WTC11 (cell line): ENCODE results near the gene ERCC4. TPM values are rescaled to one million over a fixed set of nuclear protein-coding genes. Genes with fewer than 3 reads are reported as not detected.

Experiments
- ATAC-seq: fragments of 200-7000 bp; cut with Tn5 transposase; 2 replicates; pipeline ENCODE4 v1.10.0; 2021; ENCODE audit warnings: mild to moderate bottlenecking, moderate library complexity
- CTCF ChIA-PET: fragments of 300-600 bp; sonication (Branson Sonifier 250); formaldehyde crosslinking; loops from one replicate; lab custom pipeline; 2021; ENCODE audit warnings: antibody characterized with exemption; lab: Charles Lee
- POLR2A ChIA-PET: fragments of 350-600 bp; sonication (Branson Sonifier 250); formaldehyde crosslinking; loops from one replicate; lab custom pipeline; 2021; ENCODE audit warnings: antibody characterized with exemption; lab: Charles Lee
- DNase-seq: peaks from one replicate; pipeline ENCODE4 v3.0.0; 2021; ENCODE audit warnings: low spot score
- H3K27ac Mint-ChIP-seq: 2 replicates; pipeline ENCODE4 v1.8.0; 2021; ENCODE audit warnings: mixed read lengths
- H3K27me3 Mint-ChIP-seq: 2 replicates; pipeline ENCODE4 v1.8.0; 2021; ENCODE audit warnings: low read depth, mild to moderate bottlenecking, moderate library complexity, mixed read lengths
- H3K36me3 Mint-ChIP-seq: 2 replicates; pipeline ENCODE4 v1.8.0; 2021; ENCODE audit warnings: mixed read lengths
- H3K4me1 Mint-ChIP-seq: 2 replicates; pipeline ENCODE4 v1.8.0; 2022; ENCODE audit warnings: mixed read lengths
- H3K4me3 Mint-ChIP-seq: 2 replicates; pipeline ENCODE4 v1.8.0; 2021; ENCODE audit warnings: mild to moderate bottlenecking, moderate library complexity, mixed read lengths
- H3K9me3 Mint-ChIP-seq: 2 replicates; pipeline ENCODE4 v1.8.0; 2021; ENCODE audit warnings: mixed read lengths
- ATF6 ChIP-seq: sonication (generic); formaldehyde crosslinking; IDR thresholded peaks from 2 replicates; pipeline ENCODE4 v1.8.1; 2023; ENCODE audit warnings: mild to moderate bottlenecking, missing genetic modification reagents
- CTCF ChIP-seq: fragments of 200-600 bp; IDR thresholded peaks from 2 replicates; pipeline ENCODE4 v1.8.0; 2022; ENCODE audit warnings: antibody characterized with exemption
- FOXJ3 ChIP-seq: sonication (generic); formaldehyde crosslinking; IDR thresholded peaks from 2 replicates; pipeline ENCODE4 v1.9.0; 2021; ENCODE audit warnings: missing genetic modification reagents, mild to moderate bottlenecking, borderline replicate concordance
- GRHL2 ChIP-seq: fragments of 250-450 bp; sonication (Bioruptor Pico); IDR thresholded peaks from 2 replicates; pipeline ENCODE4 v1.8.0; 2022; ENCODE audit warnings: mild to moderate bottlenecking, moderate library complexity; ENCODE audit not compliant: insufficient replicate concordance, severe bottlenecking
- MYBL2 ChIP-seq: sonication (generic); formaldehyde crosslinking; IDR thresholded peaks from 2 replicates; pipeline ENCODE4 v1.8.1; 2023; ENCODE audit warnings: mild to moderate bottlenecking, moderate library complexity, missing genetic modification reagents
- NFYB ChIP-seq: sonication (generic); formaldehyde crosslinking; conservative IDR thresholded peaks from 2 replicates; pipeline ENCODE4 v1.8.0; 2022; ENCODE audit warnings: low read depth, missing genetic modification reagents
- NR3C1 ChIP-seq: sonication (generic); formaldehyde crosslinking; conservative IDR thresholded peaks from 2 replicates; pipeline ENCODE4 v1.8.1; 2023; ENCODE audit warnings: low read depth, mild to moderate bottlenecking, missing genetic modification reagents
- PRRX2 ChIP-seq: fragments of 250-450 bp; sonication (Bioruptor Pico); IDR thresholded peaks from 2 replicates; pipeline ENCODE4 v1.8.0; 2021; ENCODE audit warnings: mild to moderate bottlenecking
- SMAD4 ChIP-seq: sonication (generic); formaldehyde crosslinking; IDR thresholded peaks from 2 replicates; pipeline ENCODE4 v1.8.0; 2022; ENCODE audit warnings: mild to moderate bottlenecking, missing genetic modification reagents
- STAT6 ChIP-seq: sonication (generic); formaldehyde crosslinking; conservative IDR thresholded peaks from 2 replicates; pipeline ENCODE4 v1.8.1; 2023; ENCODE audit warnings: mild to moderate bottlenecking, low read depth, missing genetic modification reagents, moderate library complexity
- TEAD4 ChIP-seq: sonication (generic); formaldehyde crosslinking; IDR thresholded peaks from 2 replicates; pipeline ENCODE4 v1.8.0; 2022; ENCODE audit warnings: mild to moderate bottlenecking, missing genetic modification reagents
- ZBTB21 ChIP-seq: sonication (generic); formaldehyde crosslinking; IDR thresholded peaks from 2 replicates; pipeline ENCODE4 v1.8.1; 2023; ENCODE audit warnings: mild to moderate bottlenecking, missing genetic modification reagents, borderline replicate concordance
- ZMAT4 ChIP-seq: fragments of 250-450 bp; sonication (Bioruptor Pico); IDR thresholded peaks from 2 replicates; pipeline ENCODE4 v1.9.0; 2021; ENCODE audit warnings: mild to moderate bottlenecking
- ZNF219 ChIP-seq: sonication (generic); formaldehyde crosslinking; IDR thresholded peaks from 2 replicates; pipeline ENCODE4 v1.8.0; 2023; ENCODE audit warnings: missing genetic modification reagents, mild to moderate bottlenecking, borderline replicate concordance
- total RNA-seq: library from RNA; stranded (reverse); gene quantifications from 3 replicates; pipeline ENCODE4 v1.2.3, GENCODE V29; 2021
- TF ChIP-seq, protein P1 (sequence below): sonication (generic); formaldehyde crosslinking; IDR thresholded peaks from 2 replicates; pipeline ENCODE4 v1.8.0; 2023; ENCODE audit warnings: missing genetic modification reagents
- TF ChIP-seq, protein P2 (sequence below): sonication (generic); formaldehyde crosslinking; IDR thresholded peaks from 2 replicates; pipeline ENCODE4 v1.8.1; 2023; ENCODE audit warnings: mild to moderate bottlenecking, missing genetic modification reagents, moderate library complexity

Gene ERCC4
- total RNA-seq, 1 experiment from 2014 or later, result 12.1 TPM

GRCh38 chr16:13959626-13960025 lies 39.7 kb downstream of the ERCC4 start (continued):
- TF ChIP-seq, protein P1, sequence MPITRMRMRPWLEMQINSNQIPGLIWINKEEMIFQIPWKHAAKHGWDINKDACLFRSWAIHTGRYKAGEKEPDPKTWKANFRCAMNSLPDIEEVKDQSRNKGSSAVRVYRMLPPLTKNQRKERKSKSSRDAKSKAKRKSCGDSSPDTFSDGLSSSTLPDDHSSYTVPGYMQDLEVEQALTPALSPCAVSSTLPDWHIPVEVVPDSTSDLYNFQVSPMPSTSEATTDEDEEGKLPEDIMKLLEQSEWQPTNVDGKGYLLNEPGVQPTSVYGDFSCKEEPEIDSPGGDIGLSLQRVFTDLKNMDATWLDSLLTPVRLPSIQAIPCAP, result no peak
- no peak for TF ChIP-seq STAT6 (CRISPR knock-in tag)
- no peak for TF ChIP-seq FOXJ3 (CRISPR knock-in tag)
- no peak for TF ChIP-seq NFYB
- no peak for TF ChIP-seq SMAD4 (CRISPR knock-in tag)
- no peak for TF ChIP-seq ZMAT4
- TF ChIP-seq PRRX2, result no peak
- no peak for TF ChIP-seq TEAD4 (CRISPR knock-in tag)
- TF ChIP-seq GRHL2, result no peak
- TF ChIP-seq, protein P2, sequence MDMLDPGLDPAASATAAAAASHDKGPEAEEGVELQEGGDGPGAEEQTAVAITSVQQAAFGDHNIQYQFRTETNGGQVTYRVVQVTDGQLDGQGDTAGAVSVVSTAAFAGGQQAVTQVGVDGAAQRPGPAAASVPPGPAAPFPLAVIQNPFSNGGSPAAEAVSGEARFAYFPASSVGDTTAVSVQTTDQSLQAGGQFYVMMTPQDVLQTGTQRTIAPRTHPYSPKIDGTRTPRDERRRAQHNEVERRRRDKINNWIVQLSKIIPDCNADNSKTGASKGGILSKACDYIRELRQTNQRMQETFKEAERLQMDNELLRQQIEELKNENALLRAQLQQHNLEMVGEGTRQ (CRISPR knock-in tag), result no peak
- TF ChIP-seq NR3C1 (CRISPR knock-in tag), result no peak
- no peak for TF ChIP-seq ATF6 (CRISPR knock-in tag)

- CTCF ChIA-PET, result no interaction called here
- Mint-ChIP-seq H3K4me1 (peaks cover 17% of the 10 kb centered on the region), H3K9me3 (no peaks in the 10 kb centered on the region), H3K4me3 (no peak overlapping the region), H3K36me3 (no peaks in the 10 kb centered on the region), H3K27ac (no peak overlapping the region), H3K27me3 (no peaks in the 10 kb centered on the region)
- POLR2A ChIA-PET, result no interaction called here
- ATAC-seq (no peak), DNase-seq (no peak)
- no peak for TF ChIP-seq SMAD4 (CRISPR knock-in tag)
- no peak for TF ChIP-seq CTCF
- no peak for TF ChIP-seq ZBTB21 (CRISPR knock-in tag)
- no peak for TF ChIP-seq MYBL2 (CRISPR knock-in tag)
- no peak for TF ChIP-seq ZNF219
Measured at GRCh38 chr16:13961099-13961811, 41.3 kb downstream of the ERCC4 start.
